IgD-negative memory B cell (primary cell): Measurements from ENCODE around the gene CCR5AS.

Source experiments
- H3K27ac Mint-ChIP-seq, 3 donors: one replicate each; pipeline ENCODE4 v1.8.0; 2020 to 2022; ENCODE audit warnings: mild to moderate bottlenecking in 3 of 3, mixed read lengths in 3 of 3, moderate library complexity in 1 of 3
- H3K27me3 Mint-ChIP-seq: one replicate; pipeline ENCODE4 v1.8.0; 2021; ENCODE audit warnings: mixed read lengths
- H3K36me3 Mint-ChIP-seq: one replicate; pipeline ENCODE4 v1.8.0; 2020; ENCODE audit warnings: mild to moderate bottlenecking, mixed read lengths
- H3K4me1 Mint-ChIP-seq, 3 donors: one replicate each; pipeline ENCODE4 v1.8.0; 2020 to 2022; ENCODE audit warnings: mixed read lengths in 3 of 3, mild to moderate bottlenecking in 1 of 3
- H3K4me3 Mint-ChIP-seq, 4 donors: one replicate each; pipeline ENCODE4 v1.8.0; 2020 to 2022; ENCODE audit warnings: mild to moderate bottlenecking in 4 of 4, mixed read lengths in 4 of 4, moderate library complexity in 3 of 4
- H3K9me3 Mint-ChIP-seq, 3 donors: one replicate each; pipeline ENCODE4 v1.8.0; 2020 to 2021; ENCODE audit warnings: mixed read lengths in 3 of 3, mild to moderate bottlenecking in 1 of 3

CCR5AS gene

DNA sequence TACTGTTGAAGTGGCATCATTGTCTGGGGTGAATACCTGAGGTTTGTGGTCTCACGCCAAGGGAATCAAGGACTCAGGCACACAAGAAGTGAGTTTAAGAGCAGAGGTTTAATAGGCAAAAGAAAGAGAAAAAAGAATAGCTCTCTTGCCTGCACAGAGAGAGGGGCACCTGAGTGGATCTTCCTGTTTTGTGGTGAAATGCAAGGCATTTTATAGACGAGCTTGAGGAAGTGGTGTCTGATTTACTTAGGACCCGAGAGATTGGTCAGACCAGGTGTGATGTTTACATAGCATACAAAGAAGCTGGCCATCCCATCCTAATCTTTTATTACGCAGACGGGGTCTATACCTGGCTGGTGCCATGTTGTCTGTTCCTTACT, 22.9 kb downstream of the CCR5AS start:
- Mint-ChIP-seq H3K4me3 (peak overlapping the region; percentile 37 to 84 (median 73)), H3K4me1 (peaks cover 31 to 43% (median 37%) of the 10 kb centered on the region in 3 donors), H3K27me3 (no peaks in the 10 kb centered on the region), H3K27ac (peak overlapping the region; percentile 25 to 93 (median 49)), H3K36me3 (no peaks in the 10 kb centered on the region), H3K9me3 (no peaks in the 10 kb centered on the region)

GRCh38 chr3:46383211-46383950, 23.5 kb downstream of the CCR5AS start:
- Mint-ChIP-seq H3K27me3 (no peaks in the 10 kb centered on the region), H3K36me3 (no peaks in the 10 kb centered on the region), H3K27ac (peak overlapping the region; percentile 14 to 93 (median 49)), H3K4me1 (peaks cover 32 to 45% (median 38%) of the 10 kb centered on the region in 3 donors), H3K9me3 (no peaks in the 10 kb centered on the region), H3K4me3 (peak overlapping the region; percentile 37 to 84 (median 73))

DNA sequence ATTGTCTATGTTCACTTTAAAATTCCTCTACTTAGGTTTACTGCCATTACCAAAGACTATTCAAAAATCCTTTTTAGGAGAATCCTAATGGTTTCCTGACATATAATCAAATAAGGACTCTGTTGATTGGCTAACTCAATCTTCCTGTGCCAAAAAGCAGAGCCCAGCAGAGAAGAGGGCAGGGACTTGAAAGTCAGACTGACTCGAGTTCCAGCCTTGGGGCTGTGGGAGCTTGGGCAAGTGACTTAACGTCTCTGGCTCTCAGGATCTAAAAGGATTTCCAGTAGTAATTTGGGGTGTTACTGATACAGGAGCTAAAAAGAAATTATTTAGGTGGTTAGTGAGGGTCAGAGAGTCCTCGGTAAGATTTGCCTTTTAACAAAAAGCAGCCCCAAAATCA, 25.2 kb downstream of the CCR5AS start:
- H3K4me3 Mint-ChIP-seq = no peak overlapping the region
- H3K36me3 Mint-ChIP-seq = no peaks in the 10 kb centered on the region
- H3K27me3 Mint-ChIP-seq = no peaks in the 10 kb centered on the region
- peaks cover 35 to 49% (median 41%) of the 10 kb centered on the region in 3 donors for H3K4me1 Mint-ChIP-seq
- H3K27ac Mint-ChIP-seq = no peak overlapping the region
- no peaks in the 10 kb centered on the region for H3K9me3 Mint-ChIP-seq

- H3K4me1 Mint-ChIP-seq = peaks cover 36 to 50% (median 36%) of the 10 kb centered on the region in 3 donors
- no peaks in the 10 kb centered on the region for H3K9me3 Mint-ChIP-seq
- peak overlapping the region in 2 of 4 donors; percentile 71 to 82 for H3K4me3 Mint-ChIP-seq
- H3K27me3 Mint-ChIP-seq = no peaks in the 10 kb centered on the region
- H3K36me3 Mint-ChIP-seq = no peaks in the 10 kb centered on the region
- H3K27ac Mint-ChIP-seq = peak overlapping the region; percentile 28 to 66 (median 49)
Measured at GRCh38 chr3:46380471-46381221, 26.2 kb downstream of the CCR5AS start.

DNA sequence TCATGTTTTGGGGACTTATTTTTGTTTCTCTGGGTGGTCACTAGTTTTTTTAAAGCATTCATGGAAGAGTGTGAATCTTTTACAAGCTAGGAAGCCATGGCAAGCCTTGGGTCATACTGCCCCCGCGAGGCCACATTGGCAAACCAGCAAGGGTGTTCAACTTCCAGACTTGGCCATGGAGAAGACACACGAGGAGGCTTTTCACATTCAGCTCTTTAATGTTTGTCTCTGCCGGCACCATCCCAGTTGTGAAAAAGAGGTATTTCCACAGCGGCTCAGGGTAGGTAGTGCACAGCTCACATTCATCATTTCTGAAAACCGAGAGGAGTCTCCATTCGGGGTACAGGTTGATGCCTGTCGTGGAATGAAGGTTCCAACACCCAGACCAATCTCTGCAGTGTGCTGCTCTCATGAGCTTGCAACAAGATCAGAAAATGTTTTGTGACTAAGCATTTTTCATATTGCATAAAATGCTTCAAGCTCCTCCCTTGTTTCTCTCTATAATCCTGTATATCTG, 28.4 kb downstream of the CCR5AS start:
- Mint-ChIP-seq H3K27ac (no peak overlapping the region), H3K4me1 (peaks cover 22 to 41% (median 26%) of the 10 kb centered on the region in 3 donors), H3K36me3 (no peaks in the 10 kb centered on the region), H3K4me3 (no peak overlapping the region), H3K9me3 (no peaks in the 10 kb centered on the region), H3K27me3 (peaks cover 6% of the 10 kb centered on the region)

DNA sequence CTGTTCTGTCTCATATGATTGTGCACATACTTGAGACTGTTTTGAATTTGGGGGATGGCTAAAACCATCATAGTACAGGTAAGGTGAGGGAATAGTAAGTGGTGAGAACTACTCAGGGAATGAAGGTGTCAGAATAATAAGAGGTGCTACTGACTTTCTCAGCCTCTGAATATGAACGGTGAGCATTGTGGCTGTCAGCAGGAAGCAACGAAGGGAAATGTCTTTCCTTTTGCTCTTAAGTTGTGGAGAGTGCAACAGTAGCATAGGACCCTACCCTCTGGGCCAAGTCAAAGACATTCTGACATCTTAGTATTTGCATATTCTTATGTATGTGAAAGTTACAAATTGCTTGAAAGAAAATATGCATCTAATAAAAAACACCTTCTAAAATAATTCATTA, 31.1 kb downstream of the CCR5AS start:
- peaks cover 2% of the 10 kb centered on the region for H3K36me3 Mint-ChIP-seq
- peak overlapping the region in 1 of 3 donors; percentile 0 for H3K27ac Mint-ChIP-seq
- H3K27me3 Mint-ChIP-seq = peaks cover 12% of the 10 kb centered on the region
- no peaks in the 10 kb centered on the region for H3K9me3 Mint-ChIP-seq
- H3K4me3 Mint-ChIP-seq = peak overlapping the region in 1 of 4 donors; percentile 19
- peaks cover 17 to 31% (median 18%) of the 10 kb centered on the region in 3 donors for H3K4me1 Mint-ChIP-seq

- Mint-ChIP-seq H3K4me1 (peaks cover 13 to 27% (median 16%) of the 10 kb centered on the region in 3 donors), H3K27ac (no peak overlapping the region), H3K36me3 (peaks cover 2% of the 10 kb centered on the region), H3K27me3 (peaks cover 12% of the 10 kb centered on the region), H3K4me3 (peak overlapping the region in 1 of 4 donors; percentile 38), H3K9me3 (no peaks in the 10 kb centered on the region)
Measured at GRCh38 chr3:46375218-46375617, 31.6 kb downstream of the CCR5AS start.

GRCh38 chr3:46374755-46375154, 32.1 kb downstream of the CCR5AS start:
- no peak overlapping the region for H3K27ac Mint-ChIP-seq
- H3K36me3 Mint-ChIP-seq = peaks cover 2% of the 10 kb centered on the region
- no peaks in the 10 kb centered on the region for H3K9me3 Mint-ChIP-seq
- H3K4me3 Mint-ChIP-seq = no peak overlapping the region
- H3K4me1 Mint-ChIP-seq = peaks cover 12 to 23% (median 12%) of the 10 kb centered on the region in 3 donors
- H3K27me3 Mint-ChIP-seq = peaks cover 12% of the 10 kb centered on the region

DNA sequence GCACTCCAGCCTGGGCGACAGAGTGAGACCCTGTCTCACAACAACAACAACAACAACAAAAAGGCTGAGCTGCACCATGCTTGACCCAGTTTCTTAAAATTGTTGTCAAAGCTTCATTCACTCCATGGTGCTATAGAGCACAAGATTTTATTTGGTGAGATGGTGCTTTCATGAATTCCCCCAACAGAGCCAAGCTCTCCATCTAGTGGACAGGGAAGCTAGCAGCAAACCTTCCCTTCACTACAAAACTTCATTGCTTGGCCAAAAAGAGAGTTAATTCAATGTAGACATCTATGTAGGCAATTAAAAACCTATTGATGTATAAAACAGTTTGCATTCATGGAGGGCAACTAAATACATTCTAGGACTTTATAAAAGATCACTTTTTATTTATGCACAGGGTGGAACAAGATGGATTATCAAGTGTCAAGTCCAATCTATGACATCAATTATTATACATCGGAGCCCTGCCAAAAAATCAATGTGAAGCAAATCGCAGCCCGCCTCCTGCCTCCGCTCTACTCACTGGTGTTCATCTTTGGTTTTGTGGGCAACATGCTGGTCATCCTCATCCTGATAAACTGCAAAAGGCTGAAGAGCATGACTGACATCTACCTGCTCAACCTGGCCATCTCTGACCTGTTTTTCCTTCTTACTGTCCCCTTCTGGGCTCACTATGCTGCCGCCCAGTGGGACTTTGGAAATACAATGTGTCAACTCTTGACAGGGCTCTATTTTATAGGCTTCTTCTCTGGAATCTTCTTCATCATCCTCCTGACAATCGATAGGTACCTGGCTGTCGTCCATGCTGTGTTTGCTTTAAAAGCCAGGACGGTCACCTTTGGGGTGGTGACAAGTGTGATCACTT, 34.1 kb downstream of the CCR5AS start:
- H3K4me3 Mint-ChIP-seq = peak overlapping the region in 3 of 4 donors; percentile 28 to 82 (median 70)
- H3K27ac Mint-ChIP-seq = no peak overlapping the region
- no peaks in the 10 kb centered on the region for H3K9me3 Mint-ChIP-seq
- peaks cover 12% of the 10 kb centered on the region for H3K27me3 Mint-ChIP-seq
- peaks cover 2% of the 10 kb centered on the region for H3K36me3 Mint-ChIP-seq
- peaks cover 17 to 31% (median 24%) of the 10 kb centered on the region in 3 donors for H3K4me1 Mint-ChIP-seq

GRCh38 chr3:46371519-46372340, 35.1 kb downstream of the CCR5AS start:
- H3K9me3 Mint-ChIP-seq = no peaks in the 10 kb centered on the region
- H3K4me1 Mint-ChIP-seq = peaks cover 17 to 29% (median 26%) of the 10 kb centered on the region in 3 donors
- no peak overlapping the region for H3K27ac Mint-ChIP-seq
- peaks cover 2% of the 10 kb centered on the region for H3K36me3 Mint-ChIP-seq
- peak overlapping the region in 2 of 4 donors; percentile 70 to 82 for H3K4me3 Mint-ChIP-seq
- H3K27me3 Mint-ChIP-seq = peaks cover 12% of the 10 kb centered on the region

DNA sequence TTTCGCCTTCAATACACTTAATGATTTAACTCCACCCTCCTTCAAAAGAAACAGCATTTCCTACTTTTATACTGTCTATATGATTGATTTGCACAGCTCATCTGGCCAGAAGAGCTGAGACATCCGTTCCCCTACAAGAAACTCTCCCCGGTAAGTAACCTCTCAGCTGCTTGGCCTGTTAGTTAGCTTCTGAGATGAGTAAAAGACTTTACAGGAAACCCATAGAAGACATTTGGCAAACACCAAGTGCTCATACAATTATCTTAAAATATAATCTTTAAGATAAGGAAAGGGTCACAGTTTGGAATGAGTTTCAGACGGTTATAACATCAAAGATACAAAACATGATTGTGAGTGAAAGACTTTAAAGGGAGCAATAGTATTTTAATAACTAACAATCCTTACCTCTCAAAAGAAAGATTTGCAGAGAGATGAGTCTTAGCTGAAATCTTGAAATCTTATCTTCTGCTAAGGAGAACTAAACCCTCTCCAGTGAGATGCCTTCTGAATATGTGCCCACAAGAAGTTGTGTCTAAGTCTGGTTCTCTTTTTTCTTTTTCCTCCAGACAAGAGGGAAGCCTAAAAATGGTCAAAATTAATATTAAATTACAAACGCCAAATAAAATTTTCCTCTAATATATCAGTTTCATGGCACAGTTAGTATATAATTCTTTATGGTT, 35.9 kb downstream of the CCR5AS start, which contains the start of gene CCR5:
TSS of gene CCR5 (plus strand) at position 108 of the 680 bp plus-strand sequence. CDS start 1,957 bp downstream, outside the sequence.
- Mint-ChIP-seq H3K36me3 (peaks cover 2% of the 10 kb centered on the region), H3K27me3 (peaks cover 12% of the 10 kb centered on the region), H3K9me3 (no peaks in the 10 kb centered on the region), H3K27ac (peak within 1 kb of the TSS in 1 of 3 donors; percentile 54), H3K4me1 (peaks cover 17 to 32% (median 26%) of the 10 kb centered on the region in 3 donors), H3K4me3 (peak within 1 kb of the TSS in 3 of 4 donors; percentile 31 to 85 (median 72))

DNA sequence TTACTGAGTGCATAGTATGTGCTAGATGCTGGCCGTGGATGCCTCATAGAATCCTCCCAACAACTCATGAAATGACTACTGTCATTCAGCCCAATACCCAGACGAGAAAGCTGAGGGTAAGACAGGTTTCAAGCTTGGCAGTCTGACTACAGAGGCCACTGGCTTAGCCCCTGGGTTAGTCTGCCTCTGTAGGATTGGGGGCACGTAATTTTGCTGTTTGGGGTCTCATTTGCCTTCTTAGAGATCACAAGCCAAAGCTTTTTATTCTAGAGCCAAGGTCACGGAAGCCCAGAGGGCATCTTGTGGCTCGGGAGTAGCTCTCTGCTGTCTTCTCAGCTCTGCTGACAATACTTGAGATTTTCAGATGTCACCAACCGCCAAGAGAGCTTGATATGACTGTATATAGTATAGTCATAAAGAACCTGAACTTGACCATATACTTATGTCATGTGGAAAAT, 37.2 kb downstream of the CCR5AS start:
- Mint-ChIP-seq H3K27me3 (peaks cover 10% of the 10 kb centered on the region), H3K4me3 (peak overlapping the region in 3 of 4 donors; percentile 31 to 85 (median 39)), H3K4me1 (peaks cover 17 to 26% (median 24%) of the 10 kb centered on the region in 3 donors), H3K36me3 (peaks cover 5% of the 10 kb centered on the region), H3K9me3 (no peaks in the 10 kb centered on the region), H3K27ac (peak overlapping the region in 1 of 3 donors; percentile 54)

- Mint-ChIP-seq H3K27me3 (peaks cover 6% of the 10 kb centered on the region), H3K27ac (peak overlapping the region in 1 of 3 donors; percentile 68), H3K4me3 (peak overlapping the region in 2 of 4 donors; percentile 39 to 85), H3K4me1 (peaks cover 17 to 26% (median 24%) of the 10 kb centered on the region in 3 donors), H3K9me3 (no peaks in the 10 kb centered on the region), H3K36me3 (peaks cover 5% of the 10 kb centered on the region)
Measured at GRCh38 chr3:46369151-46369550, 37.7 kb downstream of the CCR5AS start.
